HFF-Myc (cell line): ENCODE results near the gene NCOR1.

ENCODE experiments used
- DNase-seq: peaks from one replicate; pipeline ENCODE4 v3.0.0-alpha.2; 2011; ENCODE audit warnings: low read depth; ENCODE audit errors: extremely low read depth
- H3K4me3 ChIP-seq: replicated peaks from 2 replicates; pipeline ENCODE4 v1.5.1; 2011; ENCODE audit warnings: low read depth, mild to moderate bottlenecking, control low read depth, low read length
- CTCF ChIP-seq: IDR thresholded peaks from 2 replicates; pipeline ENCODE4 v1.5.1; 2012; ENCODE audit warnings: mild to moderate bottlenecking, low read depth, low read length, control low read depth; ENCODE audit errors: missing control alignments

NCOR1 gene

GRCh38 chr17:16108386-16108785 is 106.9 kb downstream of the NCOR1 start:
- TF ChIP-seq CTCF: no peak
- DNase-seq: no peak
- H3K4me3 ChIP-seq: no peak overlapping the region

GRCh38 chr17:16107165-16107770 is 108.1 kb downstream of the NCOR1 start:
- H3K4me3 ChIP-seq: no peak overlapping the region
- no peak for TF ChIP-seq CTCF
- DNase-seq: no peak

- no peak for DNase-seq
- TF ChIP-seq CTCF: no peak
These were observed 109.0 kb downstream of the NCOR1 start for GRCh38 chr17:16106161-16106891.

GRCh38 chr17:16104189-16104588 is 111.1 kb downstream of the NCOR1 start:
- TF ChIP-seq CTCF: no peak
- no peak overlapping the region for H3K4me3 ChIP-seq
- DNase-seq: no peak

More at GRCh38 chr17:16106161-16106891, 109.0 kb downstream of the NCOR1 start:
- H3K4me3 ChIP-seq: no peak overlapping the region

- no peak for DNase-seq
- no peak overlapping the region for H3K4me3 ChIP-seq
- TF ChIP-seq CTCF: no peak
These were observed 113.9 kb downstream of the NCOR1 start for GRCh38 chr17:16101440-16101839.

- TF ChIP-seq CTCF: no peak
- H3K4me3 ChIP-seq: no peak overlapping the region
- DNase-seq: no peak
These were observed 114.5 kb downstream of the NCOR1 start for GRCh38 chr17:16100737-16101400.
